GM18520 (cell line): Measurements from ENCODE around the gene HP.
"Not testable (repeated sequence)": the region's sequence is repeated elsewhere in the genome, so short reads cannot be mapped to it uniquely, and the experiment has no call there.

Experiments used
- ATAC-seq: cut with Tn5 transposase; IDR thresholded peaks from one replicate; pipeline ENCODE4 v1.9.1; 2021; ENCODE audit not compliant: unreplicated experiment

HP gene

DNA sequence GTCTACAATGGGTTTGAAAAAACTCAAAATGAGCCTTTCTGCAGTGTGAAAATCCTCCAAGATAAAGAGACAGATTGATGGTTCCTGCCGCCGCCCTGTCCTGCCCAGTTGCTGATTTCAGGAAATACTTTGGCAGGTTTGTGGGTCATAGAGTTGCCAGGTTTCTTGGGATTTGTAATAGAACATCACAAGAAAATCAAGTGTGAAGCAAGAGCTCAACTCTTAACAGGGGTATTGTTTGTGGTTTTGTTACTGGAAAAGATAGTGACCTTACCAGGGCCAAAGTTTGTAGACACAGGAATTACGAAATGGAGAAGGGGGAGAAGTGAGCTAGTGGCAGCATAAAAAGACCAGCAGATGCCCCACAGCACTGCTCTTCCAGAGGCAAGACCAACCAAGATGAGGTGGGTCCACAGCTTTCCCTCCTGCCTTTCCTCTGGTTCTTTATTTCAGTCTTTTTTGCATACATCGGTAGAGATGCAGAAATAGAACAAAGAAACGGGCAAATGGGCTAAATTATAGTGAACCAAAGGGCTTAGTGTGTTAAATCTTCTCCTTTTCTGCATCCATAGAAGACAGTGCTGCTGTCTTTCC, at the start of gene HP:
Gene HP, plus strand, starts transcription at position 252 of the 594 bp plus-strand sequence. Its CDS starts 148 bp downstream, at position 400.
- ATAC-seq = not testable (repeated sequence)

DNA sequence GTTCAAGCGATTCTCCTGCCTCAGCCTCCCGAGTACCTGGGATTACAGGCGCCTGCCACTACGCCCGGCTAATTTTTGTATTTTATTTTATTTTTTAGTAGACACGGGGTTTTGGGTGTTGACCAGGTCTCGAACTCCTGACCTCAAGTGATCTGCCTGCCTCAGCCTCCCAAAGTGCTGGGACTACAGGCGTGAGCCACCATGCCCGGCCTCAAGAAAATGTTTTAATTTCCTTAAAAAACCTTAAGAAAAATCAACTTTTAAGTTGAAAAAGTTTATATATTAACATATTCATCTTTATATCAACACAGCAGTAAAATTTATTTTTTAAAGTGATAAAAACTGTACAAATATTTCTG, 46.3 kb upstream of the HP start:
- ATAC-seq = not testable (repeated sequence)

DNA sequence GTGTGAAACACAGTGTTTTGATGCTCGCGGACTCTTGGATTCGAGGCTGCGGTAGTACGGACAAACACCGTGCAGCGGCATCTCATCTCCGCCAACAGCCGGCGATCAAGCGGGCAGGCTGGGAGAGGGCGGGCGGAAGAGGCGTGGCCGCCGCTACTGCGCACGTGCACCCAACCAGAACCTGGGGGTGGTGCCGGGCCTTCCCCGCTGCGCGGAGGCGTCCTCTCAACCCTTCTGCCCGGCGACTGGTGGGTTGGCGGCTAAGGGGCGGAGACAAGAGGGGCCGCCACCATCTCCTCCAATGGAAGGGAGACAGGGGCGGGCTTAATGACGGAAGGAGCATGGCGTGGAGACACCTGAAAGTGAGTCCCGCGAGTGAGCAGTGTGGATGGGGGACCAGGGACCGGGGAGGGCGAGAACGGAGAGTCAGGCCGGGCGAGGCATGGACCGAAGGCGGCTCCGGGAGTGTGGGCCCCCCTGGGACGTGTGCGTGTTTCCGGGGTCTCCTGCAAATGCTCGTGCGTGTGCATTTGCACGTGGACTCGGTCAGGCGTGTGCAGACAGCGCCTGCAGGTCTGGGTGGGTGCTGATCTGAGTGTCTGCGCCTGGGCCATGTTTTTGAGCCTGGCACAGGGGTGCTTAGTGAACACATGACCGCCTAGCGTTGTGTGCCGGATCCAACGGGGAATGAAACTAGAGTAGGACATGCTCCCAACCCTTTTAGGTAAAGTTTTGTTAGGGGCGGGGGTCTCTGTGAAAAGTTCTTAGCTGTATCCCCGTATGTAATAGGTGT, 45.7 kb upstream of the HP start, which contains the start of gene DHODH:
Gene DHODH, plus strand, starts transcription at position 321 of the 793 bp plus-strand sequence. Its CDS starts 21 bp downstream, at position 342.
- peak; percentile 98 for ATAC-seq

DNA sequence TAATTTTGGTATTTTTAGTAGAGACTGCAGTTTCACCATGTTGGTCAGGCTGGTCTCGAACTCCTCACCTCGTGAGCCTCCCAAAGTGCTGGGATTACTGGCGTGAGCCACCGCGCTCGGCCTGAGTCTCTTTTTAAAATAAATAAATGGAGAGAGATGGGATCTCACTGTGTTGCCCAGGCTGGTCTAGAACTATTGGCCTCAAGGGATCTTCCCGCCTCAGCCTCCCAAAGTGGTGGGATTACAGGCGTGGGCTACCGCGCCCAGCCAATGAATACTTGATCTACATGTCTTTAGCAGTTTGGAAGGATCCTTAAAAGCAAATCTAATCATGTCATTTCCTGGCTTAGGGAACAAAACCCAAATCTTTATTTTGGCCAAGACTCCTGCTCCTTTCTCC, 44.5 kb upstream of the HP start:
- ATAC-seq = no peak

GRCh38 chr16:72012607-72013006, 41.7 kb upstream of the HP start:
- ATAC-seq = no peak

- no peak for ATAC-seq
Measured at GRCh38 chr16:72013389-72013788, 40.9 kb upstream of the HP start.

DNA sequence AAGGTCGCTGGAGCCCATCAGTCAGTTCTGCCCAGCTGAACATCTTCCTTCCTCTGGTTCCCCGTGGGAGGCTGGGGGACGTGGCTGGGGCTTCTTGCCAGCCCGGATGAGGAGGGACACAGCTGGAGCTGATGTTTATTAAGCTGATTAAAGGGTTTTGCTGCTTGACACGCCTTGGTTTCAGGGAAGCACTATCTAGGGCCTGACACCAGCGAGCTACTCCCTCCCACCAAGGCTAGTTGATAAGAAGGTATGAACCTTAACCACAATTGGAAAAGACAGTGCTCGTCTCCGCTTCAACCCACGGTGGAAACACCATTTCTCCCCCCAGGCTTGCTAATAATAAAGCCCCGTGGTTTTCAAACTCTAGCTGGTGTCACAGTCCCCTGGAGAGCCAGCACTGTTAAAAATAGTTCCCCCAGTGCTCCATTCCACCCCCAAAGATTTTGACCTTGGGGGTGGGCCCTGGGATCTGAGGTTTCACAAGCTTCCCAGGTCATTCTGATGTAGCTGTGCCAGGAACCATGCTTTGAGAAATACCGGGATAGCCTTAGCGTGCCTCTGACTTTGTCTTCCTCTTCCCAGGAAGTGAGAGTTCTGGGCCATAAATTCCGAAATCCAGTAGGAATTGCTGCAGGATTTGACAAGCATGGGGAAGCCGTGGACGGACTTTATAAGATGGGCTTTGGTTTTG, 40.3 kb upstream of the HP start:
- ATAC-seq = no peak

- no peak for ATAC-seq
Measured at GRCh38 chr16:72014675-72015074, 39.6 kb upstream of the HP start.

DNA sequence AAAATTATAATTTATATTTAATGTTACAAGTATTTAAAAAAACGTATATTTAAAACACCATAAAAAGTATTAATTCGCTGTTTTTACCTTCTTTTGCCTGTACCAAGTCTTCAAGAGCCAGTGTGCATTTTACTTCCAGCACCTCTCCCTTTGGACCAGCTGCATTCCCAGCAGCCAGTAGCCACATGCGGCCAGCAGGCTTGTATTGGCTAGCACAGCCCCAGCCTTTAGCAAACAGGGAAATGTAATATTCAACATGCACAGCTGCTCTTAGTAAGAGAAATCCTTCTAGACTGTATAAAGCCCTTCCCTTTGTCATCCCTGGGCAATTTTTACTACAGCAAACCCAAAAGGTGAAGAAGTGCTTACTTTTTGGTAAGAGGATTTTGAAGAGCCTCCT, 39.2 kb upstream of the HP start:
- no peak for ATAC-seq

- ATAC-seq = no peak
Measured at GRCh38 chr16:72018470-72018869, 35.8 kb upstream of the HP start.

GRCh38 chr16:72021043-72021442, 33.3 kb upstream of the HP start:
- ATAC-seq = no peak

DNA sequence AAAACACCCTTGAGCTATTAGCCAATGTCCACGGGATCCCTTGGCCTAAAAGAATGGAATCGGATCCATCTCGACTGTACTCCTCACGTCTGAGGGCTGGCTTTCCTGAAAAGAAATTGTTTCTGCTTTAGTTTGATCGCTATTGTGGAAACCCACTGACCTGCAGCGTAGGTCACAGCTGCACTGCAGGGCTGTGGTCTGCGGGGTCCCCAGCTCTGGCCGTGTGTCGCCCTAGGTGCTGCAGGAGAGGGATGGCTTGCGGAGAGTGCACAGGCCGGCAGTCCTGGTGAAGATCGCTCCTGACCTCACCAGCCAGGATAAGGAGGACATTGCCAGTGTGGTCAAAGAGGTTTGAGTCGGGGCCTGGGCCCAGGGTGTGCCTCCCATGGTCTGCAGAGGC, 32.2 kb upstream of the HP start:
- ATAC-seq = no peak

GRCh38 chr16:72023962-72024361, 30.3 kb upstream of the HP start:
- ATAC-seq = no peak

- no peak for ATAC-seq
Measured at GRCh38 chr16:72024862-72025382, 29.4 kb upstream of the HP start.

DNA sequence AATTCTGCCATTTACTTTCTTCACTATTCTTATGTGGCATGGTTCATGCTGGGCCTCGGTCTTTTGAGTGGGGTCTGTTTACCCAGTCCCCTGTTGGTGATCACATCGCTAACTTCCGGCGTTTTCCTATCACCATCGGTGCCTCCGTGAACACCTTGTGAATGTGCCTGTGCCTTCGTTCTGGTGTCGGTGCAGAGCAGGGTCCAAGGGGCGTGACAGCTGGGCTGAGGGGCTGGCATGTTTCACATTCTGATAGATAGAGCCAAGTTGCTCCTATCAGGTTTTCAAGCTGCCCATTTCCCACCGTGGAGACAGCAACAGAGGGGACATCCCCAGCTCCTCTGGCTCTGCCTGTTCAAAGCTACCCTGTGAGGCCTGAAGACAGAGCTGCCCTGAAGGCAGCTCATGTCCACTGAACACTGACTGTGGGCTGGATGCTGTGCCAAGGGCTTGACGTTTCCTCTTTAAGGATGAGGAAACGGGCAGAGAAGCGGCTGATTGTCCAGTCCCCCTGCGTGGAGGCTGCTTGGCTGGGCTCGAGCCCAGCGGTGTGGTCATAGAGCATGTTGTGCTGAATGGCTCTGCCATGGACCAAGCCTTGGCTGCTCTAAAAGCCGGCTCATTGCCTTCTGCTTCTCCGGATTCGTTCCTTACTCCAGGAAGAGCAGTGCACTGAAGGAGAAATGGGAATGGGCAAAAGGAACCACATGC, 28.7 kb upstream of the HP start:
- ATAC-seq = no peak

GRCh38 chr16:72027669-72028378, 26.5 kb upstream of the HP start:
- no peak for ATAC-seq

DNA sequence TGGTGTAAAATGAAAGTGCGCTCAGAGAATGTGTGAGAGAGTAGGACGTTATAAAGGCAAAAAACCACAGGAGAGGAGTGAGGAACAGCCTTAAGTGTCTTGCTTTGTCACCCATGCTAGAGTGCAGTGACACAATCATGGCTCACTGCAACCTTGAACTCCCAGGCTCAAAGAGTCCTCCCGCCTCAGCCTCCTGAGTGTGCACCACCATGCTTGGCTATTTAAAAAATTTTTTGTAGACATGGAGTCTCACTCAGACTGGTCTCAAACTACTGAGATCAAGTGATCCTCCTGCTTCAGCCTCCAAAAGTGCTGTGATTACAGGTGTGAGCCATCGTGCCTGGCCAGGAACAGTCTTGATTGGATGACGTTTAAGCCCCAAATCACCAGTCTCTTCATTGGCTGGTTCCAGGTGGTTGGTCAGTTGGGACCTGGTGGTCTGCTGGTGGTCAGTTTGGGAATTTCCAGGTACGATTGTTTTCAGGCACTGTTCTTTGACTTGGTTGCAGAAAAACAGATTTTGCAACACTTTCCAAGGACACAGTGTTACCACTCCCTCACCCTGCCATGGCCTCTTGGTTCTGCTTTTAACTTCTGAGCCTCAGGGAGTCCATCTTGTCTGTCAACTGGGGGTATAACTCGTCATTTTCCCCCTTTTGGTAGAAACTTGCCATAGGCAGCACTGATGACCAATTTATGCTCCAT, 24.6 kb upstream of the HP start:
- ATAC-seq = no peak

DNA sequence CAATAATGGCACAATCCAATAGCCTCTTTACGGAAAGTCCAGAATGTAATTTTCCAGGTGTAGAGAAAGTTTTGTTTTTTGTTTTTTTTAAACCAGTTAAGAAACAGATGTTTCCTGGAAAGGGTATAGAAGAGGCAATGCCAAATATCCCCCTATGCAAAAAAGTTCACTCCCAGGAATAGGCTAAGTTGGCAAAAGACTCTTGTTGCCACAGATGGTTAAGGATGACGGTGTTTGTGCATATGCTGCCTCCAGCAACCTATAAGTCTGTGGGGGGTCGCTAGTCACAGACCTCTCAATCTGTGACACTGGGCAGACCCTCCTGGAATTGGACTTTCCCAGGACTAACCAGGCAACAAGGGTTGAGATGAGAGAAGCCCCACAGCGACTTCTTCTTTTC, 20.9 kb upstream of the HP start:
- ATAC-seq = no peak

GRCh38 chr16:72036098-72036497, 18.2 kb upstream of the HP start:
- ATAC-seq = no peak

DNA sequence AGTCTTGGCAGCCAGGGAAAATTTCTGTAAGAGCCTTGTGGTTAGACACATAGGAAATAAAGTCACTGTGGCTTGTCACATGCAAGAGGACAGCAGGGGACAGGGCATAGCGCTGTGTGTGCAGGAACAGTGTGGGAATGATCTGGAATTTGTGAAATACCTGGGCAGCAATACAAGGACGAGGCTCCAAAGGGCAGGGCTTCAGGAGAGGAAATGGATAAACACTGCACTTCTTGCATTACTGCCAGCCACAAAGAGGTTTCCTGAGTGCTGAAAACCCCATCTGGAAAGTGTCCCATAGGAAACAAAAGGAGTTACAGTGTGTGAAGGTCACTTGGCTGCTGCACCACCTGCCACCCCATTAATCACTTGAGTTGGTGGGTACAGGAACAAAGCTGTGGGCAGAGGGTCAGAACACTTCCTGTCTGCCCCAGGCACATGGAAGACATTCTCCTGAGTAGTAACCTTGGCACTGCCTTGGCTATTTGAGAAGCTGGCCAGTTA, 12.1 kb upstream of the HP start:
- no peak for ATAC-seq
